GM06990 (cell line): ENCODE results near the gene FLT1.

Experiments used
- DNase-seq: peaks from one replicate; pipeline ENCODE4 v3.0.0-alpha.2; 2011; ENCODE audit not compliant: insufficient read length; ENCODE audit errors: extremely low read depth
- H3K27me3 ChIP-seq: replicated peaks from 2 replicates; pipeline ENCODE4 v1.6.0; 2011; ENCODE audit warnings: low read length; ENCODE audit not compliant: control insufficient read depth, insufficient read depth
- H3K36me3 ChIP-seq: 2 replicates; pipeline ENCODE4 v1.5.1; 2011; ENCODE audit warnings: low read length; ENCODE audit not compliant: control insufficient read depth, insufficient read depth
- H3K4me3 ChIP-seq: replicated peaks from 2 replicates; pipeline ENCODE4 v1.5.1; 2011; ENCODE audit warnings: low read depth, mild to moderate bottlenecking, control low read depth, low read length
- CTCF ChIP-seq: IDR thresholded peaks from 2 replicates; pipeline ENCODE4 v1.5.1; 2011; ENCODE audit warnings: low read length, control low read depth, mild to moderate bottlenecking, inconsistent platforms; ENCODE audit not compliant: insufficient read depth, poor library complexity, severe bottlenecking

Gene FLT1

GRCh38 chr13:28385362-28385761, 109.6 kb downstream of the FLT1 start:
- H3K36me3 ChIP-seq, result no peaks in the 10 kb centered on the region
- no peaks in the 10 kb centered on the region for H3K27me3 ChIP-seq
- H3K4me3 ChIP-seq, result no peak overlapping the region
- DNase-seq, result no peak
- no peak for TF ChIP-seq CTCF

GRCh38 chr13:28384789-28385188, 110.1 kb downstream of the FLT1 start:
- DNase-seq, result no peak
- TF ChIP-seq CTCF, result no peak
- Histone ChIP-seq H3K4me3 (no peak overlapping the region), H3K36me3 (no peaks in the 10 kb centered on the region), H3K27me3 (no peaks in the 10 kb centered on the region)

GRCh38 chr13:28380319-28380718, 114.6 kb downstream of the FLT1 start:
- Histone ChIP-seq H3K4me3 (no peak overlapping the region), H3K36me3 (no peaks in the 10 kb centered on the region), H3K27me3 (no peaks in the 10 kb centered on the region)
- DNase-seq, result no peak
- no peak for TF ChIP-seq CTCF

- no peak for TF ChIP-seq CTCF
Observed at GRCh38 chr13:28379371-28380083, 115.4 kb downstream of the FLT1 start.

GRCh38 chr13:28376604-28377003, 118.3 kb downstream of the FLT1 start:
- DNase-seq, result no peak
- H3K27me3 ChIP-seq, result no peaks in the 10 kb centered on the region
- no peaks in the 10 kb centered on the region for H3K36me3 ChIP-seq
- H3K4me3 ChIP-seq, result no peak overlapping the region
- TF ChIP-seq CTCF, result peak; percentile 27

More at GRCh38 chr13:28379371-28380083, 115.4 kb downstream of the FLT1 start:
- no peaks in the 10 kb centered on the region for H3K27me3 ChIP-seq
- no peak overlapping the region for H3K4me3 ChIP-seq
- DNase-seq, result no peak
- no peaks in the 10 kb centered on the region for H3K36me3 ChIP-seq

GRCh38 chr13:28375250-28375930, 119.5 kb downstream of the FLT1 start:
- Histone ChIP-seq H3K27me3 (no peaks in the 10 kb centered on the region), H3K36me3 (no peaks in the 10 kb centered on the region), H3K4me3 (no peak overlapping the region)
- no peak for TF ChIP-seq CTCF
- DNase-seq, result no peak
